ENCODE measurements around the gene DLX3.
A peak's percentile ranks its signal among the peaks of the same experiment; 100 is the strongest.

Gene DLX3

DNA sequence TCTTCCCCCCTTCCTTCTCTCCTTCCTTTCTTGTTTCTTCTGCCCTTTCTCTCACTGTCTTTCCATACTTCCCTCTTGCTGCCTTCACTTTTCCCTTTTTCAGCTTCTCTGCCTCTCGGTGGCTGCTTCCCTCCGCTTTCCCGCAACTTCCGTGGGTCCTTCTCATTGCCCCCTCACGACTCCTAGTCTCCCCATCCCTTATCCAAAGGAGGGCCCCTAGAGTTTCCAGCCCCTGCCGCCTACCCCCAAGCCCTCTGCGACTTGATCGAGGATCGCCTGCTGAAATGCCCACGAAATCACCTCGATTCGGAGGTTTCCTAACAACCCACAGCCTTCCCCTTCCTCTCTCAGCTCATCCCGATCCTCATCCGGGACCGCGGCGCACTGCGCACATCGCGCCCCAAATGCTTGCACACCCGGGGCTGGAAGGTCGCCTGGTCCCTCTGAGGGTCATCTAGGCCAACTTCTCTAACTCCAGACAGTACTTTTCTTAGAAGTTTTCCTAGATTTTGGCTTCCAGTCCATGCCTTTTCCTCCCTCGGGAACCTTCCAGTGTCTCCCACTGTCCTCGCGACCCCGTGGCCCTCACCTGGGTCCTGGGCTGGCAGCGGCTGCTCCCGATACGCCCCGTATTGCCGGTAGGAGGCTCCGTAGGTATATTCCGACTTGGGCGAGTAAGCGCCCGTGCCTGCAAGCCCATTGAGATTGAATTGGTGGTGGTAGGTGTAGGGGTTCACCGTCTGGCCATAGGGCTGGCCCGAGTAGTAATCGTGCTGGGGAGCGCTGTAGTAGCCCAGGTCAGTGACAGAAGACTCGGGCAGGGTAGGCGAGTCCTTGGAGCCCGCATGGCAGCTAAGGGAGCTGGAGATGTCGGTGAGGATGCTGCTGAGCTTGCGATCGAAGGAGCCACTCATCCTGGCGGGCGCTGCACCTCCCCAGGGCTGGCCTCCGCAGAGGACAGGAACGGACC is 654 bp downstream of the DLX3 start:
- TF ChIP-seq ZFX (IDR thresholded peaks at IDR 0.05; ENCODE audit: borderline replicate concordance): no peak
- TF ChIP-seq, protein P1, sequence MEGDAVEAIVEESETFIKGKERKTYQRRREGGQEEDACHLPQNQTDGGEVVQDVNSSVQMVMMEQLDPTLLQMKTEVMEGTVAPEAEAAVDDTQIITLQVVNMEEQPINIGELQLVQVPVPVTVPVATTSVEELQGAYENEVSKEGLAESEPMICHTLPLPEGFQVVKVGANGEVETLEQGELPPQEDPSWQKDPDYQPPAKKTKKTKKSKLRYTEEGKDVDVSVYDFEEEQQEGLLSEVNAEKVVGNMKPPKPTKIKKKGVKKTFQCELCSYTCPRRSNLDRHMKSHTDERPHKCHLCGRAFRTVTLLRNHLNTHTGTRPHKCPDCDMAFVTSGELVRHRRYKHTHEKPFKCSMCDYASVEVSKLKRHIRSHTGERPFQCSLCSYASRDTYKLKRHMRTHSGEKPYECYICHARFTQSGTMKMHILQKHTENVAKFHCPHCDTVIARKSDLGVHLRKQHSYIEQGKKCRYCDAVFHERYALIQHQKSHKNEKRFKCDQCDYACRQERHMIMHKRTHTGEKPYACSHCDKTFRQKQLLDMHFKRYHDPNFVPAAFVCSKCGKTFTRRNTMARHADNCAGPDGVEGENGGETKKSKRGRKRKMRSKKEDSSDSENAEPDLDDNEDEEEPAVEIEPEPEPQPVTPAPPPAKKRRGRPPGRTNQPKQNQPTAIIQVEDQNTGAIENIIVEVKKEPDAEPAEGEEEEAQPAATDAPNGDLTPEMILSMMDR (IDR thresholded peaks at IDR 0.05): no peak
- peak overlapping the region; percentile 41 for H3K27ac ChIP-seq

DNA sequence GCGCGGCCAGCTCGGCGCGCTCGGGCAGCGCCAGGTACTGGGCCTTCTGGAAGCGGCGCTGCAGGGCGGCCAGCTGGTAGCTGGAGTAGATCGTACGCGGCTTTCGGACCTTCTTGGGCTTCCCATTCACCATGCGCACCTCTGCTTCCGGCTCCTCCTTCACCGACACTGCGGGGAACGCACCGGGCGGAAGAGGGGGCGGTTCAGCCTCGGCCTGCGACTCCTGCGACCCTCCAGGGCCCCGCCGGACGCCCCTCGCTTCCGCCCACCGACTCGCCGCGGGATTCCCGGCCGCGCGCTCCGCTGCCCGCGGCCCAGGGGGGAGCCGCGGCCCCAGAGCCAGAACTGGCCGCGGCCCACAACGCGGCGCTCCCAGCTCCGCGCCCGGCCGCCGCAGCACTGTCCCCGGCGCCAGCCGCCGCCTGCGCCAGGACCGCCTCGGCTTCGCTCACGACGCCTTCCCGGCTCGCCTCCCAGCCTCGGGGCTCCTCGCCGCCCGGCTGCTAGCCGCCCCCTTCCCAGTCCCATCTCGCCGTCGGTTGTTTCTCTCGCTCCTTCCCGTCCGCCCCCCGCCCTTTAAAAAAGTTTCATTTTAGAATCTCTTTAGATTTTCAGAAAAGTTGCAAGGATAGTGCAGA is 1.5 kb downstream of the DLX3 start:
- no peak for TF ChIP-seq ZFX (IDR thresholded peaks at IDR 0.05; ENCODE audit: borderline replicate concordance)
- TF ChIP-seq, protein P1 (IDR thresholded peaks at IDR 0.05): peak; percentile 7; the same call in 1 of the 2 replicates
- H3K27ac ChIP-seq: 0 out of 2 replicates have a peak overlapping the region, but pooled peaks have one; percentile 10

DNA sequence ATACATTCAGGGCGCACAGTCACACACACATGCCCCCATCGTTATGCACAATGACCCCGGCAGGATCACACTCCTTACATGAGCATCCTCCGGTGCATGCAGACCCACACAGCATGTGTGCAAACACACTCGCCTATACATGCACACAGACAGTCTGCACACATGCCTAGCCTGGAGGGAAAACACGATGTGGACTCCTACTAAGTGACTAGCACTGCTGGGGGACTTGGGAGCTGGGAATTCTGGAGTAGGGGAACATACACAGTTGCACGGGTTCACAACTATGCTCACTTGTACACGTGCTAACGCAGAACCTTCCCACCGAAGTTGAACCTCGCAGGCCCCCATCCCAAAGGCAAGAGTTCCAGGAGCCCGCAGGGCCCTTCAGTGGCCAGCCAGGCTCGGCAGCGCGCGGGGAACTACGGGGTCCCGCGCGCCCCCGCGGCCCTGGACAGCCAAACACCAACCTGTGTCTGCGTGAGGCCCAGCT is 2.0 kb downstream of the DLX3 start:
- TF ChIP-seq, protein P1 (IDR thresholded peaks at IDR 0.05): no peak
- no peak for TF ChIP-seq ZFX (IDR thresholded peaks at IDR 0.05; ENCODE audit: borderline replicate concordance)

DNA sequence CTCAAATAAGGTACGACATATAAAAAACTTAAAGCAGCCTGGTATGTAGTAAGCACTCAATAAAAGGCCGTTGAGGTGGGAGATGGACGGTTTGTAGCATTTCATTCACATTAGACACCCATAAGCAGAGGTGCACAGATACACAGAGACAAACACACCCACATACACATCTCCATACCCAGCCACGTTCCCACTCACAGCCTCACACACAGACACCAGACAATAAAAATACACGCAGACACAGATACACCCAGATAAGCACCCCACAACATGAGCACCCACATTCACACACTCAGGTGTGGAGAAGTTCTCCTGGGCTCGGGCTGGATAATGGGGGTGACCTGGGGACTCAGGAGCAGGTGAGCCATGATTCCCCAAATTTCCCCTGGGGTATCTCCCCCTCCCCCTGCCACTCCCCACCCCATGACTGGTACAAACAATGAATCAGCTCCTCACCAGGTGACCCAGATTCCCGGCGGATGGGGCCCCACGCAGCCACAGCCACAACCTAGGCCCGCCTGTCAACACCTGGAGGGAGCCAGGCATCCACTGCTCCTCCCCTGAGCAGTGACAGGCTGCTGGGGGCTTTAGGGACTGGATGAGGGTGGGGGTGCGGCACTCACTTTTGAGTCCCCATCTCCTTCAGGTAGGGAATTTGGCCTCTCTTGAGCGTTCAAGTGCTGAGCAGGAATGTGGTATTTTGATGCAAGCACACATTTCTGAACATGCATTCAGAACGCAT is 2.7 kb downstream of the DLX3 start:
- TF ChIP-seq, protein P1 (IDR thresholded peaks at IDR 0.05): no peak
- no peak for TF ChIP-seq ZFX (IDR thresholded peaks at IDR 0.05; ENCODE audit: borderline replicate concordance)
- no peak overlapping the region for H3K27ac ChIP-seq

More for the DNA sequence above, 2.0 kb downstream of the DLX3 start:
- H3K27ac ChIP-seq: 0 out of 2 replicates have a peak overlapping the region, but pooled peaks have one; percentile 10

DNA sequence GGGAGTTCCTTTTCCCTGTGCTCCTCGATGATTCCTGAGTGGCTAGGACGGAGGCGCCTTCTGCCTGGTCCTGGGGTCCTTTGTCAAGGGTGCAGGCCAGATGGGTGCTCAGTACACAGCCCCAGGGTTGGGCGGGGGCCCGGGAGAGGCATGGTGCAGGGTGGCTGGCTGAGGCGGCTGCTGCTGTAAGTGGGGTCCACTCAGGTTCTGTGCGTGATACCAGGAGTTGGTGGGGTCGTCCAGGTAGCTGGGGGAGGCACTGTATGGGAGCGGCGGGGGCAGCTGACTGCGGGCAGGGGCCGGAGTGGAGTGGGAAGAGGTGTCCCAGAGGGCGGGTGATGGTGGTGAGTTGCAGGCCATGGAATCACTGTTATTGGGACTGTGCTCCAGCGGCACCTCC is 3.6 kb downstream of the DLX3 start:
- no peak overlapping the region for H3K27ac ChIP-seq
- TF ChIP-seq ZFX (IDR thresholded peaks at IDR 0.05; ENCODE audit: borderline replicate concordance): no peak

DNA sequence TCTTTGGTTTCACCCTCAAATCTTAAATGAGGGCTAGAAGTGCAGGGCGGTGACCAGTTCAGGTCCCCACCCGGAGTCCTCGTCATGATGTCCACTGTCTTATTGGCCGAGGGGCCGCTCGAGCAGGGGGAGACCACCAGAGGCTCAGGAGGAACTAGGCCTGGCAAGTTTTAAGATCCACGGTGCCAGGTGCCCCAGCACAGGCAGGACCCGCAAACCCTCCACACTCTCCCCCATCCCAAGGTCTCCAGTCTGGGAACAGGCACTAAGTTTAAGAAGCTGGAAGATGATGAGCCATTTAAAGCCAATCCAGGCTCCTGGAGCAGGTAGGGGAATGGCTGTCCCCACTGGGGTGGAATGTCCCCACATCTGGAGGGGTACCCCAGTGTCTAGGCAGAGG is 4.1 kb downstream of the DLX3 start:
- no peak overlapping the region for H3K27ac ChIP-seq
- TF ChIP-seq, protein P1 (IDR thresholded peaks at IDR 0.05): no peak
- TF ChIP-seq ZFX (IDR thresholded peaks at IDR 0.05; ENCODE audit: borderline replicate concordance): no peak

DNA sequence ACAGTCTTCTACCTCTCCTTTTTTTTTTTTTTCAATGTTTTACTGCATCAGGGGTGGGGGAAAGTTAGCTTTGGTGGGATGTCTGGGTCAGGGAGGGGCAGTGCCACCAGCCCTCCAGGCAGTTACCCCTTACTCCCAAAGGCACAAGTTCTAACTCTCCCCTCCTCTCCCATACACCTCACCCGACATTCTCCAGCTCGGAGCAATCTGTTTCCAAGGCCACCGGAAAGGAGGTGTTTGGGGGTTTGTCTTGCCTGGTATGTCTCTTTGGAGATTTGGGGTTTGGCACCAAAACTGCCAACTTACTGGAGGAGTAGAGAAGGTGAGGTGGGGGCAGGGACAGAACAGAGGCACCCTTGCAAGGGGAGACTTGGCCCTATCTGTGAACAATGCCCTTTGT is 4.7 kb downstream of the DLX3 start:
- no peak overlapping the region for H3K27ac ChIP-seq
- TF ChIP-seq, protein P1 (IDR thresholded peaks at IDR 0.05): no peak
- no peak for TF ChIP-seq ZFX (IDR thresholded peaks at IDR 0.05; ENCODE audit: borderline replicate concordance)

Measured in 22Rv1 (cell line).